Head of caudate nucleus (tissue), 42 donors: Measurements from ENCODE around the gene PDE10A.

Experiments used
- DNase-seq, 42 donors: peaks; one replicate each; pipeline versions ENCODE4 v3.0.0 to v3.0.0-alpha.2; 2020 to 2021; ENCODE audit warnings: mixed read lengths in 7 of 42
- intact Hi-C: fragments of 100-400 bp; cut with DNase I; formaldehyde crosslinking; loops from one replicate; pipeline ENCODE4 v1.15.0; 2022

The PDE10A gene

GRCh38 chr6:165680975-165681374, 17.9 kb upstream of the PDE10A start:
- DNase-seq: no peak
- intact Hi-C loops: no loop called here

- intact Hi-C loops: no loop called here
- no peak for DNase-seq
These were observed 16.3 kb upstream of the PDE10A start for GRCh38 chr6:165679326-165679725.

- no peak for DNase-seq
- intact Hi-C loops: no loop called here
These were observed 15.9 kb upstream of the PDE10A start for GRCh38 chr6:165678904-165679303.

GRCh38 chr6:165678429-165678828, 15.4 kb upstream of the PDE10A start:
- DNase-seq: peak in 22 of 42 donors; percentile 36 to 80 (median 60)
- intact Hi-C loops: no loop called here

GRCh38 chr6:165677091-165677490, 14.1 kb upstream of the PDE10A start:
- DNase-seq: no peak
- intact Hi-C loops: no loop called here

- intact Hi-C loops: no loop called here
- peak in 6 of 42 donors; percentile 24 to 52 (median 44) for DNase-seq
These were observed 13.5 kb upstream of the PDE10A start for GRCh38 chr6:165676435-165677068.

GRCh38 chr6:165675120-165675519, 12.1 kb upstream of the PDE10A start:
- intact Hi-C loops: no loop called here
- no peak for DNase-seq

- no peak for DNase-seq
- intact Hi-C loops: no loop called here
These were observed 11.4 kb upstream of the PDE10A start for GRCh38 chr6:165674155-165675029.

GRCh38 chr6:165671222-165671768, 8.3 kb upstream of the PDE10A start:
- DNase-seq: no peak
- intact Hi-C loops: no loop called here

- no peak for DNase-seq
- intact Hi-C loops: no loop called here
These were observed 5.9 kb upstream of the PDE10A start for GRCh38 chr6:165668951-165669350.

- no peak for DNase-seq
- intact Hi-C loops: no loop called here
These were observed 2.3 kb upstream of the PDE10A start for GRCh38 chr6:165665384-165665672.

- intact Hi-C loops: no loop called here
- no peak for DNase-seq
These were observed 1.7 kb upstream of the PDE10A start for GRCh38 chr6:165664559-165665383.

GRCh38 chr6:165663736-165664558, 906 bp upstream of the PDE10A start:
- peak in 5 of 42 donors; percentile 14 to 48 (median 39) for DNase-seq
- intact Hi-C loops: no loop called here

GRCh38 chr6:165663377-165663735, 315 bp upstream of the PDE10A start:
- peak in 9 of 42 donors; percentile 21 to 72 (median 54) for DNase-seq
- intact Hi-C loops: no loop called here

- peak in 27 of 42 donors; percentile 45 to 84 (median 67) for DNase-seq
- intact Hi-C loops: no loop called here
These were observed 846 bp downstream of the PDE10A start for GRCh38 chr6:165662041-165662748.

GRCh38 chr6:165661664-165662025, 1.4 kb downstream of the PDE10A start:
- intact Hi-C loops: no loop called here
- DNase-seq: no peak

- DNase-seq: peak in 8 of 42 donors; percentile 31 to 69 (median 51)
- intact Hi-C loops: no loop called here
These were observed 2.0 kb downstream of the PDE10A start for GRCh38 chr6:165660857-165661663.
